T47D (cell line): ENCODE results near the gene ZNF736.
"Not testable (repeated sequence)": the region's sequence is repeated elsewhere in the genome, so short reads cannot be mapped to it uniquely, and the experiment has no call there.

Experiments used
- DNase-seq, 2 experiments: peaks; one replicate each; pipeline versions ENCODE4 v3.0.0 to v3.0.0-alpha.2; 2011 to 2012; ENCODE audit warnings: low read depth in 1 of 2, low spot score in 1 of 2
- JUND ChIP-seq: IDR thresholded peaks from 2 replicates; pipeline ENCODE4 v1.6.1; 2012; ENCODE audit warnings: low read depth
- in situ Hi-C: cut with HindIII; loops from 2 replicates; pipeline ENCODE4 v1.10.0; 2016; ENCODE audit warnings: low sequenced_read_pairs, low pct_unique_long_range_greater_than_20kb

ZNF736 gene

DNA sequence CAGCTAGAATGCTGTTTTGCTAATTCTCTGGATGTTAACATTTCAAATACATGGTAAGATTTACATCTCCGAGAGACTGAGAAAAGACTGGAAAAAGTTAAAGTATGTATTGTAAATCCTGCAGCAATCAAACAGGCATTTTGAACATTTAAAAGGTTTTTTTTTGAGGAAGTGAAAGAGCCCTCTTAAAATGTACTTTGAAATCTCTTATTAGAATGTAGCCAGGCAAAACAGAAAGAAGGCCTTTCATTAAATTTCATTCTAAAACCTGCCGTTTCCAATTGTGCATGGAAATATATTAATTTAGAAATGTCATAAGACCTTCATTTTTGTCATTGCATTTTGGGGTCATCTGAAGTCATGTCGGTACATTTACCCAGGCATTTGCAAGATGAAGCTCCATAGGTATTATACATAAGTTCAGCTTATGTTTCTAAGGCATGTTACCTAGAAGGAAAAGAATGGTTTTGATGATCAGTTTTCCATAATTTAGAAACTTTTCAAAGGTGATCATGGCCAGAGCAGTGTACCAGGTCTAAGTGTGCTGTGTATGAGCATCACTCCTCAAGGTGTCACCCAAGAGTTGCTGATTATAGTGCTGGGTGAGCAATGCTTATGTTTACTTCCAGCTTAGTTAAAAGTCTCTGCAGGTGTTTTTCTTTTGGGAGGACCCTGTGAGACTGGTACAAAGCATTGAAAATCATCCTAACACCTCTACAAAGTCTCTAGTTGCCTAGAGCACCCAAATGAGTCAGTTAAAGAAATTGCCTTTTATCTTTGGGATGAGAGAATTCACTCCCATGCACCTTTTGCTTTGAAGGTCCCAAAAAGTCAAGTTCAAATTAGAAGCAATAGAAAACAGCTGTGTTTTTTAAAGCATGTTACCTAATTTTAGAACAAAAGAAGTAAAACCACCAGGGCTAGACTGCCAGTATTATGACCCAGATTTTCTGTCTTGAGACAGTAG is 7.1 kb downstream of the ZNF736 start:
- TF ChIP-seq JUND = no peak
- DNase-seq = peak; percentile 14 to 82
- in situ Hi-C loops = no loop called here

GRCh38 chr7:64324166-64324565 is 10.4 kb downstream of the ZNF736 start:
- in situ Hi-C loops, DNase-seq: not testable (repeated sequence)

- DNase-seq, in situ Hi-C loops: not testable (repeated sequence)
These were observed 35.0 kb downstream of the ZNF736 start for GRCh38 chr7:64348713-64349210.

DNA sequence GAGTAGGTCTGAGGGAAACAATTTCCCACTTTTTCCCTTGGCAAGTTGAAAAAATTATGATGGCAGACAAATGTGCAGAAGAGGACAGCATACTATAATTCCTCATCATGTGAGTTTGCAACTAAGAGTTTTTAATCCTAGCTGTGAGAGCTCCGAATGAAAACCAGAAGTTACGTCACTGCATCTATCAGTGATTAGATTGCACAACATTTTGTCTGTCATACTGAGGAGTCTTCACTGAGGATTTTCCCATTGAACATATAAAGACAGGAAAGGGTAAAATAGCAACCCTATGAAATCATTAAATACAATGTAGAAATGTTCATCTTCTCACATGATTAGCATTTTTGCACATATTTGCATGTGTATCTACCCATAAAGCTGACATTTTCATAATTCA is 45.8 kb downstream of the ZNF736 start:
- no peak for TF ChIP-seq JUND
- in situ Hi-C loops = no loop called here
- no peak for DNase-seq

GRCh38 chr7:64371116-64371515 is 57.4 kb downstream of the ZNF736 start:
- in situ Hi-C loops = no loop called here
- TF ChIP-seq JUND = no peak
- no peak for DNase-seq

DNA sequence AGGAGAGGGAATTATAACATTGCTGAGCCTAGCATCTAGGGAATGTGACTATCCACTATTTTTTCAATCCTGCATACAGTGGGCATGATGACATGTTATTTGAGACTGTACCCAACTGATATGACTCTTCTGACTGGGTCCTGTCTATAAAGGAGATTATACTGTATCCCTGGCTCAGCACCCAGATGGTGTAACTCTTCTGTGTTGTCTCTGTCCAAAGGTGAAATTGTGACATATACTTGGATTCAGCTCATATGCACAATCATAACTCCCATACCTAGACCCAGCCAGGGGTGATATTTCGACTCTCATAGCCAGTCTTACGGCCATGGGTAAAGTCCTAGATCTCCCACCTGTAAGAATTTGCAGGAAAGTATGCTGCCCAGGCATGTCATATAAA is 59.3 kb downstream of the ZNF736 start:
- TF ChIP-seq JUND = no peak
- in situ Hi-C loops = no loop called here
- DNase-seq = no peak

DNA sequence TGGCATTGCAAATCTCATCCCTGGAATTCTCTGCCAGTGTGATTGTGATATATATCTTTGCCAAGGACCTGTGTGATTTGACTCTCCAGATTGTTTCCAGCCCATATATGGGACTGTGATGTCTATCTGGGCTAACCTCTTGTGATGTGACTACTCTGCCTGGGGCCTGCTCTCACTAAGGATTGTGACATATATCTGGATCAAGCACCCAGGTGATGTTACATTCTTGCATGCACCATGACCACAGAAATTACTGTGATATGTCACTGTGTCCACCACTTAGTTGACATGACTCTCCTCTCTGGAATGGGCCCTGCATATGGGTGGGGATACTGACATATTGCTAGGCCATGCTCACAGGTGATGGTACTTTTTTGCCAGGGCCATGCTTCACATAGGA is 86.6 kb downstream of the ZNF736 start:
- TF ChIP-seq JUND = no peak
- DNase-seq = no peak
- in situ Hi-C loops = no loop called here
